Kidney (tissue), 14 donors: ENCODE data around the gene FAM43A. TPM values are rescaled to one million over a fixed set of nuclear protein-coding genes. Genes with fewer than 3 reads are reported as not detected.

ENCODE experiments used
- DNase-seq, 5 donors: peaks; one replicate each; pipeline ENCODE4 v3.0.0-alpha.2; 2013 to 2020
- FAIRE-seq: peaks from 2 replicates; lab custom pipeline; 2012; peaks lifted over from hg19 to GRCh38; lab: Jason Lieb, UNC
- H3K27ac ChIP-seq, 2 donors: one replicate each; pipeline ENCODE4 v1.7.0; 2013; ENCODE audit warnings: low read depth in 2 of 2, low read length in 2 of 2, inconsistent platforms in 1 of 2
- H3K27me3 ChIP-seq: one replicate; pipeline ENCODE4 v1.7.1; 2013; ENCODE audit warnings: low read length, inconsistent platforms; ENCODE audit not compliant: control insufficient read depth, insufficient read depth
- H3K36me3 ChIP-seq, 3 donors: one replicate each; pipeline versions ENCODE4 v1.7.0 to v1.7.1; 2013; ENCODE audit warnings: low read length in 3 of 3, control low read depth in 1 of 3, inconsistent platforms in 1 of 3; ENCODE audit not compliant: insufficient read depth in 3 of 3, control insufficient read depth in 2 of 3
- H3K4me1 ChIP-seq, 3 donors: one replicate each; pipeline versions ENCODE4 v1.7.0 to v1.7.1; 2013; ENCODE audit warnings: low read length in 3 of 3, inconsistent platforms in 1 of 3, low read depth in 1 of 3; ENCODE audit not compliant: control insufficient read depth in 2 of 3, insufficient read depth in 2 of 3
- H3K4me3 ChIP-seq, 3 donors: one replicate each; pipeline versions ENCODE4 v1.7.0 to v1.8.1; 2013; ENCODE audit warnings: low read length in 3 of 3, control low read depth in 1 of 3, inconsistent platforms in 1 of 3
- H3K9ac ChIP-seq, 3 donors: one replicate each; pipeline versions ENCODE4 v1.7.0 to v1.7.1; 2013; ENCODE audit warnings: low read length in 3 of 3, control low read depth in 1 of 3, inconsistent platforms in 1 of 3
- H3K9me3 ChIP-seq, 3 donors: one replicate each; pipeline versions ENCODE4 v1.7.0 to v1.7.1; 2013; ENCODE audit warnings: low read length in 3 of 3, control low read depth in 1 of 3, inconsistent platforms in 1 of 3; ENCODE audit not compliant: control insufficient read depth in 2 of 3, insufficient read depth in 1 of 3
- intact Hi-C: fragments of 100-400 bp; cut with DNase I; formaldehyde crosslinking; loops from one replicate; pipeline ENCODE4 v1.11.1; 2022
- polyA plus RNA-seq: library from polyadenylated mRNA; stranded (reverse); fragments of 350-450 nt; fragmentation: Illumina TruSeq; extraction: RNeasy Lipid Tissue Mini Kit (QIAGEN cat#74804); gene quantifications from one replicate; pipeline ENCODE4 v1.2.3, GENCODE V29; 2014; ENCODE audit warnings: low read depth, low replicate concordance; ENCODE audit not compliant: insufficient read depth
- total RNA-seq: library from RNA; stranded (reverse); fragmentation: NEBNext Ultra II Directional; extraction: Animal tissue kit (Norgen Biotek cat#: 25700); gene quantifications from one replicate; pipeline ENCODE4 v1.2.1, GENCODE V29; 2021
- TF ChIP-seq, protein P1 (sequence below): IDR thresholded peaks from 3 replicates; pipeline ENCODE4 v1.5.1; 2012; ENCODE audit warnings: mild to moderate bottlenecking, moderate library complexity, borderline replicate concordance; ENCODE audit not compliant: insufficient read depth; ENCODE audit errors: extremely low read depth
- donor health status: control.
- donor health status: control.
- donor health status: control.
- donor health status: control.
- donor health status: control.
- donor health status: DM: yes; HTN: yes; CAD: no.
- donor health status: Normal renal cell carcinoma (clear cell type).

The FAM43A gene
- total and polyA plus RNA-seq, 2 donors from 2014 or later, result 5.0 to 11.4 TPM

DNA sequence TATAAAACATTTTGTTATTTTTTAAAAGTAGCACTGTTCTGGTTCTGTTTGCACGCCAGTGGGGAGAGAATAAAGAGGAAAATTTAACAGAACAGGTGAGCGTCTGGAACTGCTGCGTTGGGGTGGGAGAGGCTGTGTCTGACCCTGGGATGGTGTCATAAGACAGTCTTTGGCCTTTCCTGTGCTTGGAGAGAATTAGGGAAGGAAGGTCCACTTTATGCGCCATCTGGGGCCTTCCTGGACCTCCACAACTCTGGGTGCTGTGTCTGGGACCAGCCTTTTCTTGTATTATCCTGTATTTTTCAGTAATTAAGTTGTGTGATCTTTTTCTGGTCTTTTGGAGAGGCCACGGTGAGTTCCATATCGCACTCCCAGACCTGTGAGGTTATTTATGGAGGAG, 3.3 kb downstream of the FAM43A start:
- H3K9me3 ChIP-seq, result no peaks in the 10 kb centered on the region
- peak overlapping the region in 1 of 3 donors; percentile 8 for H3K9ac ChIP-seq
- H3K27ac ChIP-seq, result peak overlapping the region; percentile 34 to 37
- DNase-seq (no peak), FAIRE-seq (no peak)
- H3K4me1 ChIP-seq, result peaks cover 4 to 19% (median 12%) of the 10 kb centered on the region in 3 donors
- H3K36me3 ChIP-seq, result no peaks in the 10 kb centered on the region
- TF ChIP-seq, protein P1, sequence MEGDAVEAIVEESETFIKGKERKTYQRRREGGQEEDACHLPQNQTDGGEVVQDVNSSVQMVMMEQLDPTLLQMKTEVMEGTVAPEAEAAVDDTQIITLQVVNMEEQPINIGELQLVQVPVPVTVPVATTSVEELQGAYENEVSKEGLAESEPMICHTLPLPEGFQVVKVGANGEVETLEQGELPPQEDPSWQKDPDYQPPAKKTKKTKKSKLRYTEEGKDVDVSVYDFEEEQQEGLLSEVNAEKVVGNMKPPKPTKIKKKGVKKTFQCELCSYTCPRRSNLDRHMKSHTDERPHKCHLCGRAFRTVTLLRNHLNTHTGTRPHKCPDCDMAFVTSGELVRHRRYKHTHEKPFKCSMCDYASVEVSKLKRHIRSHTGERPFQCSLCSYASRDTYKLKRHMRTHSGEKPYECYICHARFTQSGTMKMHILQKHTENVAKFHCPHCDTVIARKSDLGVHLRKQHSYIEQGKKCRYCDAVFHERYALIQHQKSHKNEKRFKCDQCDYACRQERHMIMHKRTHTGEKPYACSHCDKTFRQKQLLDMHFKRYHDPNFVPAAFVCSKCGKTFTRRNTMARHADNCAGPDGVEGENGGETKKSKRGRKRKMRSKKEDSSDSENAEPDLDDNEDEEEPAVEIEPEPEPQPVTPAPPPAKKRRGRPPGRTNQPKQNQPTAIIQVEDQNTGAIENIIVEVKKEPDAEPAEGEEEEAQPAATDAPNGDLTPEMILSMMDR, result no peak
- H3K4me3 ChIP-seq, result peak overlapping the region in 1 of 3 donors; percentile 64
- no peaks in the 10 kb centered on the region for H3K27me3 ChIP-seq
- intact Hi-C loops, result loop anchor here (5.0 to 10.0 kb wide), 2 partner anchors 416 to 568 kb away; no protein-coding TSS in a partner anchor

- Histone ChIP-seq H3K27ac (peak overlapping the region in 1 of 2 donors; percentile 37), H3K4me1 (peaks cover 4 to 19% (median 12%) of the 10 kb centered on the region in 3 donors), H3K9ac (peak overlapping the region in 1 of 3 donors; percentile 8), H3K36me3 (no peaks in the 10 kb centered on the region), H3K27me3 (no peaks in the 10 kb centered on the region), H3K4me3 (peak overlapping the region in 1 of 3 donors; percentile 64), H3K9me3 (no peaks in the 10 kb centered on the region)
- no peak for FAIRE-seq
- TF ChIP-seq, protein P1, result no peak
- DNase-seq, result peak in 3 of 5 donors; percentile 33 to 84 (median 58)
- intact Hi-C loops, result loop anchor here (5.0 to 10.0 kb wide), 2 partner anchors 415 to 568 kb away; no protein-coding TSS in a partner anchor
Observed at GRCh38 chr3:194689493-194689944, 3.8 kb downstream of the FAM43A start.

DNA sequence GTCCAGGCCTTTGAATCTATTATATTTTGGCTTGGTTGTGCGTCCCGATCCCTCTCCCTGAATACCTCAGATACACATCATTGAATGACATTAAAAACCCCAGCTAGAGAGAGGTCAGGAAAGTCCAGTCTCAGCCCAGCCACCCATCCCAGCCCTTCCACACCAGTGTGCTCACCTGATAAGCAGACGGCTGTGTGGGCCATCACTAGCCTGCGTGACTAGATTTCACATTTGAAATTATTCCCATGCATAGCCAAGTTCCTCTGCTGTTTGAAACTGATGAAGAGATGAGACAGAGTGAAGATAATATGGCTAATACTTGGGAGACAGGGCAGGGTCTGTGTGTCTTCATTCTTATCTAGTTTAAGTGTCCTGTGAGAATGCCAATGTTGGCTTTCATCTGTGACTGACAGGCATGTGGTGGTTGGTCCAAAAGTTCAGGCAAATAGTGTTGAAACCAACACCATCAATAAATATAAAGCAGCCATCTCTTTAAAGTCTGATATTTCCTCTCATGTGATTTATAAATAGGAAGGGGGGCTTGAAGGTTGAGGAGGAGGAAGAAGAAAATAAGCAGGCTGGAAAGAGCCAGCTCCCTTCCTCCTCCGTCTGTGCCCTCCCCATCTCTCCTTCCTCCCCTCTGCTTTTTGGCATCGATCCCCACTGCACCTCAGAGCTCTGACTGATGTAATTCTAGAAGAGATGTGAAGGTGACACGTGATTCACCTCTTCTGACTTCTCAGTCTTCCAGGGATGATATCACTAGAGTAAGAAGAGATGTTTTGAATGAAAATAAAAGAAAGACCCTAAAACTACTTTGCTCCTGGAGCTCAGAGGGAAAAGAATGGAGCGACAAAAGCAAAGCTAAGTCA, 5.1 kb downstream of the FAM43A start:
- intact Hi-C loops, result no loop called here
- Histone ChIP-seq H3K27ac (no peak overlapping the region), H3K27me3 (no peaks in the 10 kb centered on the region), H3K36me3 (no peaks in the 10 kb centered on the region), H3K4me1 (peaks cover 4 to 18% (median 12%) of the 10 kb centered on the region in 3 donors), H3K4me3 (no peak overlapping the region), H3K9me3 (no peaks in the 10 kb centered on the region), H3K9ac (no peak overlapping the region)
- DNase-seq (peak in 2 of 5 donors; percentile 41 to 50), FAIRE-seq (no peak)
- TF ChIP-seq, protein P1, result no peak
